ENCODE measurements around the gene LRRC36. TPM values are rescaled to one million over a fixed set of nuclear protein-coding genes. Genes with fewer than 3 reads are reported as not detected.

The LRRC36 gene
- total and polyA plus RNA-seq, 2 of the 13 experiments (the other 11 are each of a cell fraction or from before 2014, with no cell fraction given), result 0.12 to 0.15 TPM

DNA sequence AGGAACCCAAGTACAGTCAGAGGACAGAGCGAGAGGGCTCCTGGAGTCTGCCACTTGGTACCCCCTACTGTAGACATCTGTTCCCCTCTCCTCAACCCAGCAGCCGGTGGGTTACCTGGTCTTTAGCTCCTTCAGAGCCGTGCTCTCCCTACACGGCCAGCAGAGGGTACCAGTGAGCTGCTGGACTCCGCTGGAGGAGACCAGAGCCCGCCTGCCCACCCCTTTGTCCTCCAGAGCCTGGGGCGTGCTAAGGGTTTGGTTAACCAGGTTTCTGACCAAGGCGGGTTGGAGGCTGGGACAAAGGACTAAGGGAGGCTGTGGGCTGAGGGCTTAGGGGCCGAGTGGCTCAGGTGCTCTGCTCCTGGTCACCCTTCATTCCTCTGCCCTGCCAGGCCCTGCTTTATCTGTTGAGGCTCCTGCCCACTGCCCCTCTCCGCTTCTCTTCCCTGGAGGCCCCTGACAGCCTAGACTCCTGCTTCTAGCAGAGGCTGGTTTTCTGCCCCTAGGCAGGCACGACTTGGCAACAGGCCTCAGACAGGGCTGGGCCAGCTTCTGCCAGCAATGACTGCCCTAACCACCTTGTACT lies 101.6 kb downstream of the LRRC36 start (continued):
- 0 out of 2 replicates have a peak, but pooled peaks have one; percentile 66 for TF ChIP-seq AHR (CRISPR knock-in tag; IDR thresholded peaks at IDR 0.05)
- TF ChIP-seq IKZF5 (CRISPR knock-in tag; IDR thresholded peaks at IDR 0.05), result peak; percentile 55; the same call in 1 of the 2 replicates
- TF ChIP-seq ZNF296 (CRISPR knock-in tag; conservative IDR thresholded peaks at IDR 0.05), result no peak
- TF ChIP-seq ZNF343 (CRISPR knock-in tag; IDR thresholded peaks at IDR 0.05), result no peak
- TF ChIP-seq, protein P1, sequence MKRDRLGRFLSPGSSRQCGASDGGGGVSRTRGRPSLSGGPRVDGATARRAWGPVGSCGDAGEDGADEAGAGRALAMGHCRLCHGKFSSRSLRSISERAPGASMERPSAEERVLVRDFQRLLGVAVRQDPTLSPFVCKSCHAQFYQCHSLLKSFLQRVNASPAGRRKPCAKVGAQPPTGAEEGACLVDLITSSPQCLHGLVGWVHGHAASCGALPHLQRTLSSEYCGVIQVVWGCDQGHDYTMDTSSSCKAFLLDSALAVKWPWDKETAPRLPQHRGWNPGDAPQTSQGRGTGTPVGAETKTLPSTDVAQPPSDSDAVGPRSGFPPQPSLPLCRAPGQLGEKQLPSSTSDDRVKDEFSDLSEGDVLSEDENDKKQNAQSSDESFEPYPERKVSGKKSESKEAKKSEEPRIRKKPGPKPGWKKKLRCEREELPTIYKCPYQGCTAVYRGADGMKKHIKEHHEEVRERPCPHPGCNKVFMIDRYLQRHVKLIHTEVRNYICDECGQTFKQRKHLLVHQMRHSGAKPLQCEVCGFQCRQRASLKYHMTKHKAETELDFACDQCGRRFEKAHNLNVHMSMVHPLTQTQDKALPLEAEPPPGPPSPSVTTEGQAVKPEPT (CRISPR knock-in tag; IDR thresholded peaks at IDR 0.05; ENCODE audit: low read depth), result no peak
- no peak for TF ChIP-seq ZC3H4 (CRISPR knock-in tag; IDR thresholded peaks at IDR 0.05; ENCODE audit: borderline replicate concordance)
- no peak for TF ChIP-seq MAFK (conservative IDR thresholded peaks at IDR 0.05 in 1 of 2, IDR thresholded peaks at IDR 0.05 in 1 of 2; ENCODE audit: low read length in 2 of 2)
- TF ChIP-seq, protein P2, sequence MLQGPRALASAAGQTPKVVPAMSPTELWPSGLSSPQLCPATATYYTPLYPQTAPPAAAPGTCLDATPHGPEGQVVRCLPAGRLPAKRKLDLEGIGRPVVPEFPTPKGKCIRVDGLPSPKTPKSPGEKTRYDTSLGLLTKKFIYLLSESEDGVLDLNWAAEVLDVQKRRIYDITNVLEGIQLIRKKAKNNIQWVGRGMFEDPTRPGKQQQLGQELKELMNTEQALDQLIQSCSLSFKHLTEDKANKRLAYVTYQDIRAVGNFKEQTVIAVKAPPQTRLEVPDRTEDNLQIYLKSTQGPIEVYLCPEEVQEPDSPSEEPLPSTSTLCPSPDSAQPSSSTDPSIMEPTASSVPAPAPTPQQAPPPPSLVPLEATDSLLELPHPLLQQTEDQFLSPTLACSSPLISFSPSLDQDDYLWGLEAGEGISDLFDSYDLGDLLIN (CRISPR knock-in tag; IDR thresholded peaks at IDR 0.05; ENCODE audit: borderline replicate concordance), result no peak
- TF ChIP-seq TCF7 (IDR thresholded peaks at IDR 0.05; ENCODE audit: low read depth), result no peak
- no peak for TF ChIP-seq NR2F6 (IDR thresholded peaks at IDR 0.05)
- TF ChIP-seq NR2F6 (CRISPR knock-in tag; IDR thresholded peaks at IDR 0.05), result no peak
- no peak for TF ChIP-seq ZNF615 (CRISPR knock-in tag; IDR thresholded peaks at IDR 0.05; ENCODE audit: borderline replicate concordance)
- TF ChIP-seq, protein P3, sequence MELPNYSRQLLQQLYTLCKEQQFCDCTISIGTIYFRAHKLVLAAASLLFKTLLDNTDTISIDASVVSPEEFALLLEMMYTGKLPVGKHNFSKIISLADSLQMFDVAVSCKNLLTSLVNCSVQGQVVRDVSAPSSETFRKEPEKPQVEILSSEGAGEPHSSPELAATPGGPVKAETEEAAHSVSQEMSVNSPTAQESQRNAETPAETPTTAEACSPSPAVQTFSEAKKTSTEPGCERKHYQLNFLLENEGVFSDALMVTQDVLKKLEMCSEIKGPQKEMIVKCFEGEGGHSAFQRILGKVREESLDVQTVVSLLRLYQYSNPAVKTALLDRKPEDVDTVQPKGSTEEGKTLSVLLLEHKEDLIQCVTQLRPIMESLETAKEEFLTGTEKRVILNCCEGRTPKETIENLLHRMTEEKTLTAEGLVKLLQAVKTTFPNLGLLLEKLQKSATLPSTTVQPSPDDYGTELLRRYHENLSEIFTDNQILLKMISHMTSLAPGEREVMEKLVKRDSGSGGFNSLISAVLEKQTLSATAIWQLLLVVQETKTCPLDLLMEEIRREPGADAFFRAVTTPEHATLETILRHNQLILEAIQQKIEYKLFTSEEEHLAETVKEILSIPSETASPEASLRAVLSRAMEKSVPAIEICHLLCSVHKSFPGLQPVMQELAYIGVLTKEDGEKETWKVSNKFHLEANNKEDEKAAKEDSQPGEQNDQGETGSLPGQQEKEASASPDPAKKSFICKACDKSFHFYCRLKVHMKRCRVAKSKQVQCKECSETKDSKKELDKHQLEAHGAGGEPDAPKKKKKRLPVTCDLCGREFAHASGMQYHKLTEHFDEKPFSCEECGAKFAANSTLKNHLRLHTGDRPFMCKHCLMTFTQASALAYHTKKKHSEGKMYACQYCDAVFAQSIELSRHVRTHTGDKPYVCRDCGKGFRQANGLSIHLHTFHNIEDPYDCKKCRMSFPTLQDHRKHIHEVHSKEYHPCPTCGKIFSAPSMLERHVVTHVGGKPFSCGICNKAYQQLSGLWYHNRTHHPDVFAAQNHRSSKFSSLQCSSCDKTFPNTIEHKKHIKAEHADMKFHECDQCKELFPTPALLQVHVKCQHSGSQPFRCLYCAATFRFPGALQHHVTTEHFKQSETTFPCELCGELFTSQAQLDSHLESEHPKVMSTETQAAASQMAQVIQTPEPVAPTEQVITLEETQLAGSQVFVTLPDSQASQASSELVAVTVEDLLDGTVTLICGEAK (IDR thresholded peaks at IDR 0.05), result no peak
- TF ChIP-seq, protein P3 (CRISPR knock-in tag; IDR thresholded peaks at IDR 0.05), result no peak
- TF ChIP-seq ZNF737 (CRISPR knock-in tag; IDR thresholded peaks at IDR 0.05; ENCODE audit: borderline replicate concordance), result no peak
- TF ChIP-seq ZNF790 (CRISPR knock-in tag; IDR thresholded peaks at IDR 0.05; ENCODE audit: borderline replicate concordance), result no peak
- TF ChIP-seq ZNF674 (CRISPR knock-in tag; IDR thresholded peaks at IDR 0.05; ENCODE audit: low read depth), result no peak
- peak; percentile 86; the same call in 1 of the 2 replicates for TF ChIP-seq ZNF33B (CRISPR knock-in tag; IDR thresholded peaks at IDR 0.05)
